ENCODE data around the gene FBXL7.

GRCh38 chr5:15459200-15459599 is 40.8 kb upstream of the FBXL7 start:
- TF ChIP-seq POLR2A (IDR thresholded peaks at IDR 0.05; ENCODE audit: low read depth, low read length) (no peak), CTCF (IDR thresholded peaks at IDR 0.05; ENCODE audit: extremely low read depth in 1 of 2, insufficient read depth in 1 of 2, low read depth in 1 of 2, low read length in 2 of 2) (no peak), EZH2 (IDR thresholded peaks at IDR 0.05; ENCODE audit: borderline replicate concordance, low read depth, low read length, severe bottlenecking) (no peak), POLR2AphosphoS5 (IDR thresholded peaks at IDR 0.05; ENCODE audit: insufficient read depth, low read depth, low read length) (no peak), MAX (IDR thresholded peaks at IDR 0.05; ENCODE audit: insufficient read depth, insufficient read length) (no peak), FOS (IDR thresholded peaks at IDR 0.05; ENCODE audit: borderline replicate concordance, insufficient read depth, low read length) (no peak), MYC (IDR thresholded peaks at IDR 0.05; ENCODE audit: low read depth, low read length) (no peak), JUN (IDR thresholded peaks at IDR 0.05; ENCODE audit: borderline replicate concordance, insufficient read depth, insufficient read length, low read depth) (no peak), GATA2 (IDR thresholded peaks at IDR 0.05; ENCODE audit: insufficient read depth, insufficient read length, low read depth, low read length) (no peak)

Measured in endothelial cell of umbilical vein (primary cell).